Measurements from ENCODE around the gene OMA1.
"Not testable (repeated sequence)": the region's sequence is repeated elsewhere in the genome, so short reads cannot be mapped to it uniquely, and the experiment has no call there.

OMA1 gene

DNA sequence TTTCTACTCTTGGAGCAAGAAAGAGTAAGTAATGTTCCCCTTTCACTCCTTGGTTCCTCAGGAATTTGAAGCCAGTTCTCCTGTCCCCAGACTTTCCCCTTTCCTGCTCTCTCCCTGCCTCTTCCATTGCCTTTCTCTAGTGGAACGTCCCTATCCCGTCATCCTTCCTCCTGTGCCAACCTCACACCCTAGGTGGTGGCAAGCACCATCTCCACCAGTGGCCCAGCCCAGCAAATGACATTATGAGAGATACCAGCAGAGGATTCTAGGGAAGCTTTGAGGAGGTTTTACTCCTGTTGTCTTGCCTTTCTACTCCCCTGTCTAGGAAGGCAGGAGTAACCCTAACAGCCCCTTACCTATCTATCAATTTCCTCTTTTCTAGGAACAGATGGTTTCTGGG lies 38.6 kb upstream of the OMA1 start:
- Histone ChIP-seq H3K4me2 (ENCODE audit: low read length) (no peak overlapping the region), H3K27ac (ENCODE audit: low read depth, low read length) (no peak overlapping the region)

DNA sequence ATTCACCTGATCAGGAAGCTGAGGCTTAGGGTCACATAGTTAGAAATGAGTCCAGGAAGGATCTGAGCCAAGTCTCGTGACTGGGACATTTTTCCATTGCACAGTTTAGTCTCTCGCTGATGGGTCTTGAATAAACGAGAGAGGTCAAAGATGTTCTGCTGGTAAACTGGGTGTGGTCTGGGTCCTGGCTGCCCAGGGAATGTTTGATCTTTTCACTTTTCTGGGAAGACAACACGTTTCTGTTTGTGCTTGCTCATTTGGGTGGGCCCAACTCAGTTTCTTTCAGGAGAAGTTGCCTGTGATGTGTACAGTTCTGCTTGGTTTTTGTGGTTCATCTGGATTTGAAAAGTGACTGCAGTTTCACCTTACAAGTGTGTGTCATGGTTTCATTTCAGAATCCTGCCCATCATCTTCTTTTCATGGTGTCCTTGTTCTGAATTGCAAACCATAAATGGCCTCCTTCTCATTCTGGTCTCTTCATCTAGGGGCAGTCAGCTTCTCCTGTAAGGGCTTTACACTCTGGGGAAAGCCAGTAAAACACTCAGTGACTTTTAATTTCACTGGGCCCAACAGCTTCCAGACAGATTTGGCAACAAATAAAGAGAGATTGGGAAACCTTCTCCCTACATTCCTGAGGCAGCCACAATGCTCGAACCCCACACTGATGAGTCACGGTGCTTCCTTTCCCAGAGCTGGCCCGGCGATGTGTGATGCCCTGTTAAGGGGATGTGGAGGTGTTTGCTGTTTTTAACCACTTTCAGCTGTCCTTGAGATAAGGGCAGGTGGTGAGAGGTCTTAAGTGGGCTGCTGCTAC lies 37.8 kb upstream of the OMA1 start:
- H3F3A ChIP-seq (ENCODE audit: control insufficient read depth, insufficient read depth), result no peaks in the 10 kb centered on the region
- H3K4me3 ChIP-seq (ENCODE audit: low read length), result no peak overlapping the region
- no peaks in the 10 kb centered on the region for H3K79me2 ChIP-seq (ENCODE audit: control insufficient read depth, low read length)
- no peak overlapping the region for H3K4me2 ChIP-seq (ENCODE audit: low read length)
- no peaks in the 10 kb centered on the region for H3K9me2 ChIP-seq (replicated peaks; ENCODE audit: control insufficient read depth, low read length)
- no peak overlapping the region for H3K27ac ChIP-seq (ENCODE audit: low read depth, low read length)
- no peaks in the 10 kb centered on the region for H3K36me3 ChIP-seq (ENCODE audit: control insufficient read depth, low read length)
- H3K4me1 ChIP-seq (ENCODE audit: control insufficient read depth, low read length), result peaks cover 5% of the 10 kb centered on the region
- H4K20me1 ChIP-seq (ENCODE audit: control insufficient read depth, insufficient read depth, low read depth, low read length), result no peaks in the 10 kb centered on the region
- TF ChIP-seq, protein P1, sequence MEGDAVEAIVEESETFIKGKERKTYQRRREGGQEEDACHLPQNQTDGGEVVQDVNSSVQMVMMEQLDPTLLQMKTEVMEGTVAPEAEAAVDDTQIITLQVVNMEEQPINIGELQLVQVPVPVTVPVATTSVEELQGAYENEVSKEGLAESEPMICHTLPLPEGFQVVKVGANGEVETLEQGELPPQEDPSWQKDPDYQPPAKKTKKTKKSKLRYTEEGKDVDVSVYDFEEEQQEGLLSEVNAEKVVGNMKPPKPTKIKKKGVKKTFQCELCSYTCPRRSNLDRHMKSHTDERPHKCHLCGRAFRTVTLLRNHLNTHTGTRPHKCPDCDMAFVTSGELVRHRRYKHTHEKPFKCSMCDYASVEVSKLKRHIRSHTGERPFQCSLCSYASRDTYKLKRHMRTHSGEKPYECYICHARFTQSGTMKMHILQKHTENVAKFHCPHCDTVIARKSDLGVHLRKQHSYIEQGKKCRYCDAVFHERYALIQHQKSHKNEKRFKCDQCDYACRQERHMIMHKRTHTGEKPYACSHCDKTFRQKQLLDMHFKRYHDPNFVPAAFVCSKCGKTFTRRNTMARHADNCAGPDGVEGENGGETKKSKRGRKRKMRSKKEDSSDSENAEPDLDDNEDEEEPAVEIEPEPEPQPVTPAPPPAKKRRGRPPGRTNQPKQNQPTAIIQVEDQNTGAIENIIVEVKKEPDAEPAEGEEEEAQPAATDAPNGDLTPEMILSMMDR (IDR thresholded peaks at IDR 0.05; ENCODE audit: low read depth, low read length, poor library complexity, severe bottlenecking), result no peak
- TF ChIP-seq EZH2phosphoT487 (IDR thresholded peaks at IDR 0.05; ENCODE audit: borderline replicate concordance, low read length), result no peak
- no peaks in the 10 kb centered on the region for H3K9me3 ChIP-seq (ENCODE audit: control insufficient read depth, insufficient read depth, low read length)
- H3K27me3 ChIP-seq (ENCODE audit: control insufficient read depth, low read length), result peaks cover 3% of the 10 kb centered on the region; the same call in 1 of the 2 replicates

More for the DNA sequence above, 38.6 kb upstream of the OMA1 start:
- H3K9me3 ChIP-seq (ENCODE audit: control insufficient read depth, insufficient read depth, low read length), result no peaks in the 10 kb centered on the region
- no peaks in the 10 kb centered on the region for H3K36me3 ChIP-seq (ENCODE audit: control insufficient read depth, low read length)
- no peak overlapping the region for H3K4me3 ChIP-seq (ENCODE audit: low read length)
- H4K20me1 ChIP-seq (ENCODE audit: control insufficient read depth, insufficient read depth, low read depth, low read length), result no peaks in the 10 kb centered on the region
- no peak for TF ChIP-seq EZH2phosphoT487 (IDR thresholded peaks at IDR 0.05; ENCODE audit: borderline replicate concordance, low read length)
- TF ChIP-seq, protein P1 (IDR thresholded peaks at IDR 0.05; ENCODE audit: low read depth, low read length, poor library complexity, severe bottlenecking), result no peak
- H3K4me1 ChIP-seq (ENCODE audit: control insufficient read depth, low read length), result peaks cover 5% of the 10 kb centered on the region
- no peaks in the 10 kb centered on the region for H3K9me2 ChIP-seq (replicated peaks; ENCODE audit: control insufficient read depth, low read length)
- no peaks in the 10 kb centered on the region for H3F3A ChIP-seq (ENCODE audit: control insufficient read depth, insufficient read depth)
- H3K79me2 ChIP-seq (ENCODE audit: control insufficient read depth, low read length), result no peaks in the 10 kb centered on the region
- H3K27me3 ChIP-seq (ENCODE audit: control insufficient read depth, low read length), result peaks cover 3% of the 10 kb centered on the region; the same call in 1 of the 2 replicates

DNA sequence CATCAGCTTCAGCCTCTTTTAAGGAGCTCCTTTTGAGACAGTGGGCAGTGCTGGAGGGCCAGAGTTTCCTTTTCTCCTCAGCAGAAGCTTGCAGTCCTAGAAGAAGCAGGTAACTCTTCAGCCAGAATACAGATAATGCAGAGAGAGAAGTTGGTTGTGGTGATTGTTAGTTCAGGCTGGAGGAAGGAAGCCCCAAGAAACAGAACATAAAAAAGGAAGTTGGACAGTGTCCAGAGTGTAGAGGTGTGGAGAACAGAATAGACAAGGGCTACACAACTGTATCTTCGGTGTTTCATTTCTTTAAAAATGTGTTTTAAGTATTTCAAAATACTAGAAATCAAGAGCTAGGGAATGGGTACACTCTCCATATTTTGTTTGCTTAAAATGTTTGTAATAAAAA lies 37.0 kb upstream of the OMA1 start:
- Histone ChIP-seq H3K4me1 (ENCODE audit: control insufficient read depth, low read length) (peaks cover 5% of the 10 kb centered on the region), H3K36me3 (ENCODE audit: control insufficient read depth, low read length) (no peaks in the 10 kb centered on the region), H3K27me3 (ENCODE audit: control insufficient read depth, low read length) (peaks cover 3% of the 10 kb centered on the region; the same call in 1 of the 2 replicates), H3K79me2 (ENCODE audit: control insufficient read depth, low read length) (no peaks in the 10 kb centered on the region), H3K4me2 (ENCODE audit: low read length) (no peak overlapping the region), H3K9me2 (replicated peaks; ENCODE audit: control insufficient read depth, low read length) (no peaks in the 10 kb centered on the region), H3K9me3 (ENCODE audit: control insufficient read depth, insufficient read depth, low read length) (no peaks in the 10 kb centered on the region), H3F3A (ENCODE audit: control insufficient read depth, insufficient read depth) (no peaks in the 10 kb centered on the region), H4K20me1 (ENCODE audit: control insufficient read depth, insufficient read depth, low read depth, low read length) (no peaks in the 10 kb centered on the region), H3K4me3 (ENCODE audit: low read length) (no peak overlapping the region), H3K27ac (ENCODE audit: low read depth, low read length) (no peak overlapping the region)
- no peak for TF ChIP-seq EZH2phosphoT487 (IDR thresholded peaks at IDR 0.05; ENCODE audit: borderline replicate concordance, low read length)
- TF ChIP-seq, protein P1 (IDR thresholded peaks at IDR 0.05; ENCODE audit: low read depth, low read length, poor library complexity, severe bottlenecking), result no peak

DNA sequence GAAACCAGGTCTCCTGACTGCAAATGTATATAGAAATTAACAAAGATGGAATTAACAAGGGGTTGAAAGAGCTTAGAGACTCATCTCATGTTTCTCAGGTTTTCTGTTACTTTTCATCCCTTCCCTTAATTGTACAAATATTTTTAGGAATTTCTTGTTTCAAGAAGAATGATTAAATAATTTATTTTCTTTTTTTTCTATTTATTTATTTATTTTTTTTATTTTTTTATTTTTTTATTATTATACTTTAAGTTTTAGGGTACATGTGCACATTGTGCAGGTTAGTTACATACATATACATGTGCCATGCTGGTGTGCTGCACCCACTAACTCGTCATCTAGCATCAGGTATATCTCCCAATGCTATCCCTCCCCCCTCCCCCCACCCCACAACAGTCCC lies 35.6 kb upstream of the OMA1 start:
- not testable (repeated sequence) for H3K36me3 ChIP-seq (ENCODE audit: control insufficient read depth, low read length); H3K9me2 ChIP-seq (replicated peaks; ENCODE audit: control insufficient read depth, low read length); H3K4me1 ChIP-seq (ENCODE audit: control insufficient read depth, low read length); H4K20me1 ChIP-seq (ENCODE audit: control insufficient read depth, insufficient read depth, low read depth, low read length); H3K27ac ChIP-seq (ENCODE audit: low read depth, low read length); H3K79me2 ChIP-seq (ENCODE audit: control insufficient read depth, low read length); H3K4me3 ChIP-seq (ENCODE audit: low read length); H3K27me3 ChIP-seq (ENCODE audit: control insufficient read depth, low read length); H3K4me2 ChIP-seq (ENCODE audit: low read length); H3F3A ChIP-seq (ENCODE audit: control insufficient read depth, insufficient read depth); H3K9me3 ChIP-seq (ENCODE audit: control insufficient read depth, insufficient read depth, low read length)
